DND-41 (cell line): ENCODE data around the gene SHISA6.

Experiments used
- ATAC-seq: fragments of 200-7000 bp; cut with Tn5 transposase; 3 replicates; pipeline ENCODE4 v1.9.1; 2021; ENCODE audit warnings: low read depth; ENCODE audit not compliant: insufficient read depth
- DNase-seq: peaks from one replicate; pipeline ENCODE4 v3.0.0-alpha.2; 2020
- H2AFZ ChIP-seq: 2 replicates; pipeline ENCODE4 v1.6.0; 2012; ENCODE audit warnings: low read depth, low read length
- H3K27ac ChIP-seq: 2 replicates; pipeline ENCODE4 v1.5.1; 2012; ENCODE audit warnings: low read length, inconsistent platforms
- H3K27me3 ChIP-seq: fragments of 200-600 bp; sonication (generic); 2 replicates; pipeline ENCODE4 v1.6.0; 2012; ENCODE audit warnings: low read length, mild to moderate bottlenecking, inconsistent platforms; ENCODE audit not compliant: insufficient read depth, poor library complexity
- H3K36me3 ChIP-seq: 2 replicates; pipeline ENCODE4 v1.5.1; 2012; ENCODE audit warnings: low read length, inconsistent platforms; ENCODE audit not compliant: insufficient read depth
- H3K4me1 ChIP-seq: 2 replicates; pipeline ENCODE4 v1.5.1; 2012; ENCODE audit warnings: mild to moderate bottlenecking, low read length; ENCODE audit not compliant: insufficient read depth
- H3K4me2 ChIP-seq: 2 replicates; pipeline ENCODE4 v1.6.0; 2012; ENCODE audit warnings: mild to moderate bottlenecking, moderate library complexity, low read length, inconsistent platforms; ENCODE audit not compliant: insufficient read depth
- H3K4me3 ChIP-seq, 2 experiments: fragments of 200-600 bp in 1 of 2; shearing (Covaris generic) in 1 of 2; 2 replicates each; pipeline ENCODE4 v1.5.1; 2012 to 2016; ENCODE audit warnings: inconsistent platforms in 2 of 2, low read length in 2 of 2, mild to moderate bottlenecking in 2 of 2, low read depth in 1 of 2, moderate library complexity in 1 of 2
- H3K79me2 ChIP-seq: 2 replicates; pipeline ENCODE4 v1.6.0; 2012; ENCODE audit warnings: low read length, inconsistent platforms; ENCODE audit not compliant: insufficient read depth
- H3K9ac ChIP-seq: 2 replicates; pipeline ENCODE4 v1.6.0; 2012; ENCODE audit warnings: low read depth, mild to moderate bottlenecking, inconsistent platforms, low read length, moderate library complexity
- H3K9me3 ChIP-seq: 2 replicates; pipeline ENCODE4 v1.5.1; 2012; ENCODE audit warnings: low read length, moderate library complexity, mild to moderate bottlenecking, inconsistent platforms; ENCODE audit not compliant: insufficient read depth, severe bottlenecking
- H4K20me1 ChIP-seq: 2 replicates; pipeline ENCODE4 v1.6.0; 2012; ENCODE audit warnings: low read length; ENCODE audit not compliant: insufficient read depth
- CTCF ChIP-seq: IDR thresholded peaks from 2 replicates; pipeline ENCODE4 v1.5.1; 2012; ENCODE audit warnings: borderline replicate concordance, low read length, moderate library complexity, mild to moderate bottlenecking; ENCODE audit not compliant: poor library complexity, severe bottlenecking; ENCODE audit errors: extremely low read depth
- EZH2 ChIP-seq: IDR thresholded peaks from 3 replicates; pipeline ENCODE4 v1.6.1; 2012; ENCODE audit warnings: borderline replicate concordance, low read depth, mild to moderate bottlenecking, moderate library complexity, low read length, inconsistent platforms; ENCODE audit not compliant: severe bottlenecking

SHISA6 gene

GRCh38 chr17:11486101-11486867, 245.3 kb downstream of the SHISA6 start:
- no peaks in the 10 kb centered on the region for H3K9me3 ChIP-seq
- DNase-seq (no peak), ATAC-seq (no peak)
- no peak overlapping the region for H3K4me2 ChIP-seq
- no peak overlapping the region for H3K9ac ChIP-seq
- no peaks in the 10 kb centered on the region for H3K36me3 ChIP-seq
- no peaks in the 10 kb centered on the region for H3K27me3 ChIP-seq
- no peak overlapping the region for H3K4me3 ChIP-seq
- no peaks in the 10 kb centered on the region for H3K79me2 ChIP-seq
- no peaks in the 10 kb centered on the region for H4K20me1 ChIP-seq
- H3K4me1 ChIP-seq, result no peaks in the 10 kb centered on the region
- no peak overlapping the region for H2AFZ ChIP-seq
- no peak for TF ChIP-seq EZH2
- no peak for TF ChIP-seq CTCF
- no peak overlapping the region for H3K27ac ChIP-seq

GRCh38 chr17:11486868-11487310, 245.9 kb downstream of the SHISA6 start:
- Histone ChIP-seq H3K9ac (no peak overlapping the region), H2AFZ (no peak overlapping the region), H3K36me3 (no peaks in the 10 kb centered on the region), H3K79me2 (no peaks in the 10 kb centered on the region), H3K27ac (no peak overlapping the region), H4K20me1 (no peaks in the 10 kb centered on the region), H3K4me3 (no peak overlapping the region), H3K4me1 (no peaks in the 10 kb centered on the region), H3K9me3 (no peaks in the 10 kb centered on the region), H3K27me3 (no peaks in the 10 kb centered on the region), H3K4me2 (no peak overlapping the region)
- no peak for TF ChIP-seq CTCF
- ATAC-seq (no peak), DNase-seq (no peak)

- no peak overlapping the region for H3K9ac ChIP-seq
- DNase-seq (no peak), ATAC-seq (no peak)
- TF ChIP-seq EZH2 (no peak), CTCF (no peak)
- H3K4me2 ChIP-seq, result no peak overlapping the region
- H3K79me2 ChIP-seq, result no peaks in the 10 kb centered on the region
- no peaks in the 10 kb centered on the region for H3K4me1 ChIP-seq
- no peaks in the 10 kb centered on the region for H4K20me1 ChIP-seq
- H3K9me3 ChIP-seq, result no peaks in the 10 kb centered on the region
- H3K36me3 ChIP-seq, result no peaks in the 10 kb centered on the region
- no peak overlapping the region for H2AFZ ChIP-seq
- H3K27me3 ChIP-seq, result no peaks in the 10 kb centered on the region
- H3K4me3 ChIP-seq, result no peak overlapping the region
- H3K27ac ChIP-seq, result no peak overlapping the region
Observed at GRCh38 chr17:11487469-11487868, 246.5 kb downstream of the SHISA6 start.
